HUES64 (cell line): Measurements from ENCODE around the gene LAMA3.

Experiments used
- H3K27ac ChIP-seq: 2 replicates; pipeline ENCODE4 v1.7.0; 2013; ENCODE audit warnings: low read depth, low read length, inconsistent platforms
- H3K27me3 ChIP-seq: 2 replicates; pipeline ENCODE4 v1.6.1; 2013; ENCODE audit warnings: mild to moderate bottlenecking, low read length; ENCODE audit not compliant: insufficient read depth
- H3K36me3 ChIP-seq: 2 replicates; pipeline ENCODE4 v1.6.1; 2013; ENCODE audit warnings: mild to moderate bottlenecking, low read length; ENCODE audit not compliant: insufficient read depth
- H3K4me1 ChIP-seq: 2 replicates; pipeline ENCODE4 v1.6.1; 2013; ENCODE audit warnings: mild to moderate bottlenecking, low read length, moderate library complexity; ENCODE audit not compliant: insufficient read depth
- H3K4me3 ChIP-seq: 2 replicates; pipeline ENCODE4 v1.5.1; 2013; ENCODE audit warnings: mild to moderate bottlenecking, low read length, moderate library complexity
- H3K9ac ChIP-seq: 2 replicates; pipeline ENCODE4 v1.6.1; 2013; ENCODE audit warnings: mild to moderate bottlenecking, low read depth, low read length
- H3K9me3 ChIP-seq: 2 replicates; pipeline ENCODE4 v1.6.1; 2013; ENCODE audit warnings: low read depth, low read length; ENCODE audit not compliant: insufficient read depth
- WGBS: fragments of 150-250, 120-280 bp; methylation state at CpG from one replicate; pipeline ENCODE4 v1.1.7; 2013; ENCODE audit warnings: missing lambda C conversion rate; 5-methylcytosine and 5-hydroxymethylcytosine counted together

LAMA3 gene

DNA sequence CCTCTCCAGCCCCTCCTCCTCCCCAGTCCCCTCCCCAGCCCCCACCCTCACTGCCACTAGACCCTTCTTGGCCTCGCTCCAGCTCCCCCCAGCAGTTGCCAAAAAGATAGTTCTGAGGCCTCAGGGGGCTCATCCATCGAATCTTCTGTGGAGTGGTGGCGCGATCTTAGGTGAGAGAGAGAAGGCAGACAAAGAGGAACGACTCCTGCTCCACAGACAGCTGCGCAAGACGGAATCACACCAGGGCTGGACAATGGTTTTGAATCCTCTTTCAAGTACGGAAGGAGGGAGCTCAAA lies 68.1 kb downstream of the LAMA3 start:
- peaks cover 6% of the 10 kb centered on the region; the same call in 1 of the 2 replicates for H3K4me1 ChIP-seq
- no peak overlapping the region for H3K27ac ChIP-seq
- no peak overlapping the region for H3K4me3 ChIP-seq
- H3K9me3 ChIP-seq = no peaks in the 10 kb centered on the region
- H3K9ac ChIP-seq = no peak overlapping the region
- H3K27me3 ChIP-seq = 0 out of 2 replicates have a peak, but pooled peaks cover 3% of the 10 kb centered on the region
- H3K36me3 ChIP-seq = no peaks in the 10 kb centered on the region
- 83% methylated on average over 8 of the region's 8 CpGs for WGBS

DNA sequence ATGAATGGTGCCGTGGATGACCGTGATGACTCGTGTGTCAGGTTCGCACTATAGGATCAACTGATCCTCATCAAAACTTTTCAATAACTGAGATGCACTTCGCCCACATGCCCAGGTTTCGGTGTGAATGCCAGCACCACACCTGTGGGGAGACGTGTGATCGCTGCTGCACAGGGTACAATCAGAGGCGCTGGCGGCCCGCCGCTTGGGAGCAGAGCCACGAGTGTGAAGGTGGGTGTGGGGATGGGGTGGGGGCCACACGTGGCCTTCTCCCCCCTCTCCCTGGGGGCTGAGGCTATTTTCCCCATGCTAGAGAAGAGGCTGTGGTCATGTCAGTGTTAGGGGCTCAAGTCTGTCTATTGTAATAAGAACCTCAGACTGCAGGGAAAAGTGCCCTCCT lies 69.0 kb downstream of the LAMA3 start:
- Histone ChIP-seq H3K4me3 (no peak overlapping the region), H3K9me3 (no peaks in the 10 kb centered on the region), H3K27ac (no peak overlapping the region)

DNA sequence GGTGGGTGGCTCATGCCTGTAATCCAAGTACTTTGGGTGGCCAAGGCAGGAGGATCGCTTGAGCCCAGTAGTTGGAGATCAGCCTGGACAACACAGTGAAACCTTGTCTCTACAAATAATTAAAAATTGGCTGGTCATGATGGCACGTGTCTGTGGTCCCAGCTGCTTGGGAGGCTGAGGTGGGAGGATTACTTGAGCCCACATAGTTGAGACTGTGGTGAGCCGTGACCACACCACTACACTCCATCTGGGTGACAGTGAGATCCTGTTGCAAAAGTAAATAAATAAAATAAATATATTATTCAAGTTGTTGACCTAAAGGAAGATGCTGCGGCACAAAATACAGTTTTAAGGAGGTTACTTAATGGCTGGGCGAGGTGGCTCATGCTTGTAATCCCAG lies 72.7 kb downstream of the LAMA3 start:
- H3K9ac ChIP-seq = no peak overlapping the region
- H3K9me3 ChIP-seq = no peaks in the 10 kb centered on the region
- H3K27me3 ChIP-seq = 0 out of 2 replicates have a peak, but pooled peaks cover 3% of the 10 kb centered on the region
- WGBS = 91% methylated on average over 5 of the region's 5 CpGs
- no peaks in the 10 kb centered on the region for H3K4me1 ChIP-seq
- H3K36me3 ChIP-seq = no peaks in the 10 kb centered on the region
- H3K4me3 ChIP-seq = no peak overlapping the region
- no peak overlapping the region for H3K27ac ChIP-seq

More for the DNA sequence above, 69.0 kb downstream of the LAMA3 start:
- H3K4me1 ChIP-seq = no peaks in the 10 kb centered on the region
- H3K36me3 ChIP-seq = no peaks in the 10 kb centered on the region
- 0 out of 2 replicates have a peak, but pooled peaks cover 3% of the 10 kb centered on the region for H3K27me3 ChIP-seq
- H3K9ac ChIP-seq = no peak overlapping the region
- 88% methylated on average over 14 of the region's 14 CpGs for WGBS

DNA sequence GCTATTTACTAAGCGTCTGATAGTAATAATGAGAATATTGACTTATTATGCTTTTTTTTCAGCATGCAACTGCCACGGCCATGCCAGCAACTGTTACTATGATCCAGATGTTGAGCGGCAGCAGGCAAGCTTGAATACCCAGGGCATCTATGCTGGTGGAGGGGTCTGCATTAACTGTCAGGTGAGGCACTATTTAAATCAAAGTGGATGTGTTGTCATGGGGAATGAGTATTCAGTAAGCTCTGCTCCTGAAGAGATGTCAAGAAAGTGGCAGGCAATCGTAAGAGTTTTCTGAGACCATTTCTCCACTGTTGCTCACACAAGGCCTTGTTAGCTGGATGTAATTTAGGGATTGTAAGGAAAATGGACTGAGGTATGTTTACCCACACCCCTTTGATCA lies 74.1 kb downstream of the LAMA3 start:
- H3K9ac ChIP-seq = no peak overlapping the region
- H3K27me3 ChIP-seq = no peaks in the 10 kb centered on the region
- no peak overlapping the region for H3K27ac ChIP-seq
- H3K9me3 ChIP-seq = no peaks in the 10 kb centered on the region
- 94% methylated on average over 4 of the region's 4 CpGs for WGBS
- H3K4me3 ChIP-seq = no peak overlapping the region
- no peaks in the 10 kb centered on the region for H3K4me1 ChIP-seq
- no peaks in the 10 kb centered on the region for H3K36me3 ChIP-seq

DNA sequence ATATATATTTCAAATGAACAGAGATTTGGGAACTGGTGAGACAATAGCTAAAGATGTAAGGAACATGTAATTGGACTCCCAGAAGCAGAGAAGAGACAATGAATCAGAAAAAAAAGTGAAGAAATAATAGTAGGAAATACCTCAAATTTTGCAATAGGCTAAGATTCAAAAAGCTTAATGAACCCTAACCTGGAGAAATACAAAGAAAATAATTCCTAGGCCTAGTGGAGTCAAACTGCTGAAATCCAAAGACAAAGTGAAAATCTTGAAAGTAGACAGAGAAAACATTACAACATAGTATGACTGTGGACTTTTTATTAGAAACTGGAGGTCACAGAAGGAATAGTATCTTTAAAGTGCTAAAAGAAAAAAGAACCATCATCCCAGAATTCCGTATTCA lies 76.7 kb downstream of the LAMA3 start:
- H3K4me3 ChIP-seq = no peak overlapping the region
- no peak overlapping the region for H3K9ac ChIP-seq
- no peaks in the 10 kb centered on the region for H3K27me3 ChIP-seq
- H3K9me3 ChIP-seq = no peaks in the 10 kb centered on the region
- H3K36me3 ChIP-seq = no peaks in the 10 kb centered on the region
- no peaks in the 10 kb centered on the region for H3K4me1 ChIP-seq
- no peak overlapping the region for H3K27ac ChIP-seq
- no CpG with 5 or more reads among the region's 1 CpG for WGBS

DNA sequence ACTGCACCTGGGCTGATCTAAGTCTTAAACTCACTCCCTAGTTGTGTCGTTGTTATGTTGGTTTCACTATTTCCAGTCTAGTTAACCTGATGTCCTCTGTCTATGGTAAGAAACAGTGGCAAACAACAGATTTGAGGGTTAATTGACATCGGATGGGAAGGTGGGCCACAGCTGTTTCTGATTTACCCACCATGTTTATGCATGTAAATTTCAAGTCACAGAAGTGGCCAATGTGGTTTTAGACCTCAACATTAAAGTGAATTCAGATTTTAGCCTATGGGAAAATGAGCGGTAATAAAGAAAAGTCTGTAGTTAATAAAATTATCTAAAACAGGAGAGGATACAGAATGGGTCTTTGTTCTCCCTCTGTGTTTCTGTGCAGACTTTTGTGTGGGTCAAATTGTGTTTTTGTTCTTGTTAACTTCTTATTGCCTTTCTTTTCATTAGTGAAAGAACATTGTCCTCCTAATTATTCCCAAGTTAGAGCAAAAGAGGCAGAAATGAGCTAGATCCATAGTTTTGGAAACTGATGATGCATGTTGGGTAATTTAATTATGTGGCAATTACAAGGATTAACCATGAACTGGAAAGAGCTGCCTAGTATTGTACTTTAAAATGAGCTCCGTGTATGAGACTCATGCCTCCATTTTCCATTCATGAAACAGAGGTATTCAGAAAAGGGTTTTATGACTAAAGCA lies 83.2 kb downstream of the LAMA3 start:
- Histone ChIP-seq H3K9ac (no peak overlapping the region), H3K27me3 (no peaks in the 10 kb centered on the region), H3K4me3 (no peak overlapping the region), H3K9me3 (no peaks in the 10 kb centered on the region), H3K36me3 (no peaks in the 10 kb centered on the region), H3K27ac (no peak overlapping the region), H3K4me1 (no peaks in the 10 kb centered on the region)
- 93% methylated on average over 4 of the region's 4 CpGs for WGBS

DNA sequence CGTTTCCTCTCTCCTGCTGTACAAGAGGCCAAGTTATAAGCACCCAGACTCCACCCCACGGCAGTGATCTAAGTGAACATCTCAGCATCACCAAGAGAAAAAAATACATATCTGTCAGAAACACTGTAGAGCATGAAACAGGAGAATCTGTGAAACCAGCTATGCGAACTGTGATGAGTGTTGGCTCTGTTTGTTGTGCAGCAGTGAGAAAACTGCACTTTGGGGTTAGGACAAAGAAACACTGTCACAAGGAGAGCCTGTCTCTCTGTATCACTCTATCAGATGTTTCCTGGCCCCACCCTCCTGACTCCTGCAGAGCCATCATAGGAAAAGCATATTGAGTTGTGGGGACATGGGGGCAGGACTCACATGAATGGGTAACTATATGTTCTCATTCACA lies 87.1 kb downstream of the LAMA3 start:
- Histone ChIP-seq H3K36me3 (no peaks in the 10 kb centered on the region), H3K9me3 (no peaks in the 10 kb centered on the region), H3K27ac (no peak overlapping the region), H3K4me3 (no peak overlapping the region), H3K27me3 (no peaks in the 10 kb centered on the region), H3K9ac (no peak overlapping the region), H3K4me1 (peaks cover 3% of the 10 kb centered on the region; the same call in 1 of the 2 replicates)
- WGBS = 84% methylated on average over 3 of the region's 3 CpGs

DNA sequence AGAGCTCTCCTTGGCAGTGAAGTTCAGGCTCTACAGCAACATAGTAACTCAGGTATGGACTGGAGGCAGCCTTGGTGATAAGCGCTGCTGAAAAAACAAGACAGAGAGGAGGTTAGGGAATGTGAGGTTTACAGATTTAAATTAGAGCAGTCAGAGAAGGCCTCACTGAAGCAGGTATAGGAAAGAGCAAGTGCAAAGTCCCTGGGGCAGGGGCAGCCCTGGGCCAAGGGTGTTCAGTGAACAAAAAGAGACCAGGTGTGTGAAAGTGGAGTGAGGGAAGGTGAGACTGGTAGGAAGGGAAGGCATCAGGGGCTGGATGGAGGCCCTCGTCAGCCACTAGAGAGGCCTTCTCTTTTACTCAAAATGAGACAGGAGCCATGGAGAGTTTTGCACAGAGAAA lies 89.6 kb downstream of the LAMA3 start:
- Histone ChIP-seq H3K4me1 (peaks cover 3% of the 10 kb centered on the region; the same call in 1 of the 2 replicates), H3K27ac (no peak overlapping the region), H3K9me3 (no peaks in the 10 kb centered on the region), H3K27me3 (no peaks in the 10 kb centered on the region), H3K4me3 (no peak overlapping the region), H3K9ac (no peak overlapping the region), H3K36me3 (no peaks in the 10 kb centered on the region)
- WGBS = 95% methylated on average over 2 of the region's 2 CpGs

DNA sequence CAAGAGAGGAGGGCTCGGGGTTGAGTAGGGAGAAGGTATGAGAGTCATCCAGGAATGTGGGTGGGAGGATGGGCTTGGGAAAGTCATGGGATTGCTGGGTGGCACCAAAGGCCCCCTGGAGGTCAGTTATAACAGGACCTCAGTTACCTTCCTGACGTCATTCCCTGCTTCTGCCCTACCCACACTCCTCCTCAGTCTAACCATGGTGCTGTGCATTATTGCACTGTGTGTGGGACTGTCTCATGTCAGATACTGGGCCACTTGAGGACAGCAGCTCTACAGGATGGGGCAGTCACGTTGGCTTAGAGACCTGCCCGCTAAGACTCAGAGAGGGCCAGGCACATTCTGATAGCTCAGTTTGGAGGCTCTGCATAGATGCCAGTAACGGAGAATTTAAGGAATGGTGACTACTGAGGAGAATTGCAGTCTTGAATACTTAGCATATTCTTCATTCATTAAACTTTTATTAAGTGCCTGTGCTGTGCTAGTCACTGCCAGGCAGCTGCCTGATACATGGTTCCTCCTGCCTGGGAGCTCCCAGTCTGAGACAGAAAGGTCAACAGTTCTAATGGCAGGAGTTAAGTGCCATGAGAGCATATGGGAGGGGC lies 90.5 kb downstream of the LAMA3 start:
- Histone ChIP-seq H3K36me3 (no peaks in the 10 kb centered on the region), H3K9me3 (no peaks in the 10 kb centered on the region), H3K27ac (no peak overlapping the region), H3K4me3 (no peak overlapping the region), H3K4me1 (peaks cover 3% of the 10 kb centered on the region; the same call in 1 of the 2 replicates), H3K9ac (no peak overlapping the region), H3K27me3 (no peaks in the 10 kb centered on the region)
- 69% methylated on average over 5 of the region's 5 CpGs for WGBS

DNA sequence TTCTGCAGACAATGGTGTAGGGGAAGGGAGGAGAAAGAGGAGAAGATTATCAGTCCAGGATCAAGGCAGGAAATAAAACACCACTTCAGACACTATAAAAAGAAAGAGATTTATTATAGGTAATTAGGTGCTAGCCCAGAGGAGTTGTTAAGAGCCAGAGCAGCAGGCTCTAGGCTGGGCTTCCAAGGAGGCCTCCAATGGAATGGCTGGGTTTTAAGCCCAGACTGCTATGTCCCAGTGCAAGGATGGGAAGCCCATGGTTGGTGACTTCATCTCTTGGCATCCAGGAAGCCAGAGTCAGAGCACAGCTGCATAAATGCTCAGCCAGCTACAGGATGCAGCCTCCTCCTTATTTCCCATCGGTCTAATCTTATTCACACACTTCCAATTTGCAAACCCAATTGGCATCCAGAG lies 95.6 kb downstream of the LAMA3 start:
- Histone ChIP-seq H3K27ac (no peak overlapping the region), H3K9ac (no peak overlapping the region), H3K4me1 (peaks cover 2% of the 10 kb centered on the region; the same call in 1 of the 2 replicates), H3K27me3 (no peaks in the 10 kb centered on the region), H3K4me3 (no peak overlapping the region), H3K36me3 (no peaks in the 10 kb centered on the region), H3K9me3 (no peaks in the 10 kb centered on the region)
- 52% methylated on average over 1 of the region's 1 CpG for WGBS

DNA sequence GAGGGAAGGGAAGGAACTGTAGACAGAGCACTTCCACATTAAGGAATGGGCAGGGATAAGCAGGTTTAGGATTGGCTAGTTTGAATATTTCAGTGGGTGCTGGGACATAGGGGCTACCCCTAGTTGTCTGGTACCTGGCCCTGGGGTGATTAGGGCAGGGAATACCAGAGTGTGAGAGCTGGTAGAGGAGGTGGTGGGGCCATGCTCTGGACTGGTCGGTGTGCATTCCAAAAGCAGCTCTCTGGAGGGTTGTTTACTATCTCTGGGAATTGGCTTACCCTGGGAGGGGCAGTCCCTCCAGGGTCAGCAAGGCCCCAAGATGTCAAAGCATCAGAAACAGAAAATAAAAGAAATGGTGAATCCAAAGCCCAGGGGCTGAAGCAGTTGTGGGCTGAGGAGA lies 103.8 kb downstream of the LAMA3 start:
- H3K9ac ChIP-seq = no peak overlapping the region
- no peak overlapping the region for H3K4me3 ChIP-seq
- 91% methylated on average over 1 of the region's 1 CpG for WGBS

More for the DNA sequence above, 103.8 kb downstream of the LAMA3 start:
- H3K4me1 ChIP-seq = no peaks in the 10 kb centered on the region
- H3K36me3 ChIP-seq = no peaks in the 10 kb centered on the region
- no peak overlapping the region for H3K27ac ChIP-seq
- no peaks in the 10 kb centered on the region for H3K27me3 ChIP-seq
- H3K9me3 ChIP-seq = peaks cover 4% of the 10 kb centered on the region; the same call in 1 of the 2 replicates
